Gastrocnemius medialis (tissue), 4 donors: ENCODE measurements around the gene MRGPRD. TPM values are rescaled to one million over a fixed set of nuclear protein-coding genes. Genes with fewer than 3 reads are reported as not detected.

ENCODE experiments used
- ATAC-seq, 2 donors: fragments of 150-250 bp; one replicate each; pipeline ENCODE4 v1.9.1; 2016
- DNase-seq, 2 donors: peaks; one replicate each; pipeline ENCODE4 v3.0.0-alpha.2; 2019
- H3K27ac ChIP-seq, 4 donors: fragments of 200-600 bp; sonication (generic); 1 replicate in 1 of 4; 2 replicates in 3 of 4; pipeline ENCODE4 v1.5.1; 2016 to 2018; ENCODE audit warnings: mild to moderate bottlenecking in 2 of 4, moderate library complexity in 1 of 4
- H3K27me3 ChIP-seq, 3 donors: fragments of 200-600 bp; sonication (generic) in 2 of 3; 1 replicate in 1 of 3; 2 replicates in 2 of 3; pipeline versions ENCODE4 v1.5.1 to v1.6.0; 2016 to 2019; ENCODE audit warnings: mild to moderate bottlenecking in 1 of 3, moderate library complexity in 1 of 3
- H3K36me3 ChIP-seq, 2 donors: fragments of 200-600 bp; sonication (generic) in 1 of 2; one replicate each; pipeline ENCODE4 v1.5.1; 2017 to 2018
- H3K4me1 ChIP-seq, 2 donors: fragments of 200-600 bp; sonication (generic) in 1 of 2; one replicate each; pipeline ENCODE4 v1.5.1; 2016 to 2017; ENCODE audit warnings: mild to moderate bottlenecking in 2 of 2
- H3K4me3 ChIP-seq, 4 donors: fragments of 200-600 bp; sonication (generic) in 3 of 4; 1 replicate in 1 of 4; 2 replicates in 3 of 4; pipeline ENCODE4 v1.5.1; 2016 to 2019; ENCODE audit warnings: mild to moderate bottlenecking in 2 of 4
- H3K9me3 ChIP-seq, 3 donors: fragments of 200-600 bp; sonication (generic) in 2 of 3; 1 replicate in 1 of 3; 2 replicates in 2 of 3; pipeline ENCODE4 v1.5.1; 2016 to 2019
- CTCF ChIP-seq, 5 experiments: fragments of 450-650 bp in 3 of 5; fragments of 200-600 bp in 2 of 5; sonication (generic) in 2 of 5; IDR thresholded peaks in 4 of 5; conservative IDR thresholded peaks in 1 of 5; 1 replicate in 4 of 5; 2 replicates in 1 of 5; pipeline ENCODE4 v1.5.1; 2016 to 2019; ENCODE audit warnings: antibody characterized with exemption in 5 of 5, mild to moderate bottlenecking in 3 of 5, moderate library complexity in 3 of 5
- POLR2A ChIP-seq, 2 donors: fragments of 450-650 bp; IDR thresholded peaks; one replicate each; pipeline ENCODE4 v1.6.1; 2017; ENCODE audit warnings: antibody characterized with exemption in 2 of 2, mild to moderate bottlenecking in 2 of 2, moderate library complexity in 2 of 2
- in situ Hi-C, 4 donors: fragments of 200-750 bp; cut with MboI; loops; one replicate each; pipeline versions ENCODE4 v1.15.0 to v1.8.0; 2017; ENCODE audit warnings: low sequenced_read_pairs in 4 of 4
- intact Hi-C: fragments of 100-400 bp; cut with DNase I; formaldehyde crosslinking; loops from one replicate; pipeline ENCODE4 v1.15.1; 2023; ENCODE audit warnings: low total_unique reads
- total RNA-seq, 4 donors: library from RNA; depleted of rRNA; stranded (reverse); fragments of >200 nt; gene quantifications; one replicate each; pipeline versions ENCODE4 v1.1.0 to v1.2.3, GENCODE V29; 2016

Gene MRGPRD
- total RNA-seq, 4 donors from 2014 or later: not detected

GRCh38 chr11:68932933-68933577 is 47.7 kb downstream of the MRGPRD start:
- Histone ChIP-seq H3K27me3 (no peaks in the 10 kb centered on the region), H3K4me1 (peaks cover 7 to 12% of the 10 kb centered on the region in 2 donors), H3K27ac (no peak overlapping the region), H3K9me3 (no peaks in the 10 kb centered on the region), H3K36me3 (peaks cover 0 to 75% of the 10 kb centered on the region in 2 donors), H3K4me3 (no peak overlapping the region)
- DNase-seq (no peak), ATAC-seq (no peak)
- in situ Hi-C loops (no loop called here), intact Hi-C loops (no loop called here)
- TF ChIP-seq POLR2A (IDR thresholded peaks at IDR 0.05) (no peak), CTCF (IDR thresholded peaks at IDR 0.05 in 4 of 5, conservative IDR thresholded peaks at IDR 0.05 in 1 of 5) (no peak)

- intact Hi-C loops (no loop called here), in situ Hi-C loops (no loop called here)
Observed at GRCh38 chr11:68932358-68932757, 48.4 kb downstream of the MRGPRD start.

GRCh38 chr11:68931911-68932310 is 48.9 kb downstream of the MRGPRD start:
- peaks cover 7 to 19% of the 10 kb centered on the region in 2 donors for H3K4me1 ChIP-seq

More at GRCh38 chr11:68932358-68932757, 48.4 kb downstream of the MRGPRD start:
- Histone ChIP-seq H3K36me3 (peaks cover 0 to 68% of the 10 kb centered on the region in 2 donors), H3K4me1 (peaks cover 7 to 17% of the 10 kb centered on the region in 2 donors), H3K9me3 (no peaks in the 10 kb centered on the region), H3K27me3 (no peaks in the 10 kb centered on the region), H3K4me3 (no peak overlapping the region), H3K27ac (no peak overlapping the region)
- DNase-seq (no peak), ATAC-seq (no peak)
- TF ChIP-seq CTCF (IDR thresholded peaks at IDR 0.05 in 4 of 5, conservative IDR thresholded peaks at IDR 0.05 in 1 of 5): no peak
- TF ChIP-seq POLR2A (IDR thresholded peaks at IDR 0.05): no peak

GRCh38 chr11:68930991-68931855 is 49.6 kb downstream of the MRGPRD start:
- Histone ChIP-seq H3K9me3 (no peaks in the 10 kb centered on the region), H3K27ac (no peak overlapping the region), H3K27me3 (no peaks in the 10 kb centered on the region), H3K4me1 (peaks cover 7 to 19% of the 10 kb centered on the region in 2 donors), H3K36me3 (peaks cover 0 to 64% of the 10 kb centered on the region in 2 donors), H3K4me3 (no peak overlapping the region)
- no peak for TF ChIP-seq POLR2A (IDR thresholded peaks at IDR 0.05)
- TF ChIP-seq CTCF (IDR thresholded peaks at IDR 0.05 in 4 of 5, conservative IDR thresholded peaks at IDR 0.05 in 1 of 5): no peak
- in situ Hi-C loops: no loop called here
- DNase-seq (no peak), ATAC-seq (no peak)
- intact Hi-C loops: no loop called here

More at GRCh38 chr11:68931911-68932310, 48.9 kb downstream of the MRGPRD start:
- intact Hi-C loops (no loop called here), in situ Hi-C loops (no loop called here)
- no peaks in the 10 kb centered on the region for H3K27me3 ChIP-seq
- ATAC-seq: no peak
- no peak overlapping the region for H3K4me3 ChIP-seq
- no peak overlapping the region for H3K27ac ChIP-seq
- H3K36me3 ChIP-seq: peaks cover 0 to 64% of the 10 kb centered on the region in 2 donors
- TF ChIP-seq CTCF (IDR thresholded peaks at IDR 0.05 in 4 of 5, conservative IDR thresholded peaks at IDR 0.05 in 1 of 5): no peak
- no peak for TF ChIP-seq POLR2A (IDR thresholded peaks at IDR 0.05)
- no peak for DNase-seq
- no peaks in the 10 kb centered on the region for H3K9me3 ChIP-seq

Other genes with a start within 250 kb of the MRGPRD start
- under 1 TPM in 2 of 4 donors, not detected in 2; 0.16 to 0.17 TPM for gene TESMIN, start 229.5 kb downstream of the MRGPRD start, total RNA-seq
- gene CPT1A, start 139.1 kb downstream of the MRGPRD start, total RNA-seq: 10 to 100 TPM in 3 of 4 donors, 1 to 10 TPM in 1; 6.9 to 32.1 (median 12.9) TPM
- gene MRPL21, start 77.2 kb downstream of the MRGPRD start, total RNA-seq: 10 to 100 TPM; 61.0 to 75.5 (median 64.6) TPM
- gene IGHMBP2, start 77.1 kb downstream of the MRGPRD start, total RNA-seq: 10 to 100 TPM; 15.5 to 22.3 (median 18.1) TPM
- gene MRGPRF, start 32.3 kb upstream of the MRGPRD start, total RNA-seq: 1 to 10 TPM; 1.8 to 6.7 (median 4.7) TPM
- 1 to 10 TPM; 1.4 to 4.1 (median 3.3) TPM for gene TPCN2, start 67.9 kb upstream of the MRGPRD start, total RNA-seq
- gene SMIM38, start 174.9 kb upstream of the MRGPRD start, total RNA-seq: under 1 TPM in 3 of 4 donors, not detected in 1; 0.12 to 0.66 (median 0.40) TPM